Measurements from ENCODE around the gene HKDC1.
"Not testable (repeated sequence)": the region's sequence is repeated elsewhere in the genome, so short reads cannot be mapped to it uniquely, and the experiment has no call there.

The HKDC1 gene

GRCh38 chr10:69281507-69282413, 61.6 kb downstream of the HKDC1 start:
- DNase-seq, result no peak

GRCh38 chr10:69284402-69284801, 64.3 kb downstream of the HKDC1 start:
- not testable (repeated sequence) for DNase-seq

GRCh38 chr10:69285699-69286098, 65.6 kb downstream of the HKDC1 start:
- no peak for DNase-seq

- no peak for DNase-seq
Measured at GRCh38 chr10:69287181-69287580, 67.0 kb downstream of the HKDC1 start.

- no peak for DNase-seq
Measured at GRCh38 chr10:69290993-69291392, 70.9 kb downstream of the HKDC1 start.

- no peak for DNase-seq
Measured at GRCh38 chr10:69292459-69292858, 72.3 kb downstream of the HKDC1 start.

GRCh38 chr10:69295027-69295636, 75.0 kb downstream of the HKDC1 start:
- DNase-seq, result no peak

GRCh38 chr10:69303632-69304051, 83.5 kb downstream of the HKDC1 start:
- no peak for DNase-seq

GRCh38 chr10:69306421-69306820, 86.3 kb downstream of the HKDC1 start:
- no peak for DNase-seq

GRCh38 chr10:69307434-69307833, 87.3 kb downstream of the HKDC1 start:
- no peak for DNase-seq

- not testable (repeated sequence) for DNase-seq
Measured at GRCh38 chr10:69308304-69308703, 88.2 kb downstream of the HKDC1 start.

- no peak for DNase-seq
Measured at GRCh38 chr10:69311309-69311708, 91.2 kb downstream of the HKDC1 start.

- DNase-seq, result no peak
Measured at GRCh38 chr10:69312528-69312927, 92.4 kb downstream of the HKDC1 start.

GRCh38 chr10:69315100-69315542, 95.0 kb downstream of the HKDC1 start:
- no peak for DNase-seq

- no peak for DNase-seq
Measured at GRCh38 chr10:69315610-69316312, 95.6 kb downstream of the HKDC1 start.

- DNase-seq, result no peak
Measured at GRCh38 chr10:69316313-69317059, 96.4 kb downstream of the HKDC1 start.
